AG08396 (cell line): ENCODE results near the gene KIF6.
A peak's percentile ranks its signal among the peaks of the same experiment; 100 is the strongest.
"Not testable (repeated sequence)": the region's sequence is repeated elsewhere in the genome, so short reads cannot be mapped to it uniquely, and the experiment has no call there.

Experiments
- DNase-seq: peaks from one replicate; pipeline ENCODE4 v3.0.0; 2012; ENCODE audit warnings: low spot score, mixed read lengths

Gene KIF6

GRCh38 chr6:39313526-39314272, 411.5 kb downstream of the KIF6 start:
- DNase-seq: no peak

- no peak for DNase-seq
These were observed 412.2 kb downstream of the KIF6 start for GRCh38 chr6:39312912-39313525.

DNA sequence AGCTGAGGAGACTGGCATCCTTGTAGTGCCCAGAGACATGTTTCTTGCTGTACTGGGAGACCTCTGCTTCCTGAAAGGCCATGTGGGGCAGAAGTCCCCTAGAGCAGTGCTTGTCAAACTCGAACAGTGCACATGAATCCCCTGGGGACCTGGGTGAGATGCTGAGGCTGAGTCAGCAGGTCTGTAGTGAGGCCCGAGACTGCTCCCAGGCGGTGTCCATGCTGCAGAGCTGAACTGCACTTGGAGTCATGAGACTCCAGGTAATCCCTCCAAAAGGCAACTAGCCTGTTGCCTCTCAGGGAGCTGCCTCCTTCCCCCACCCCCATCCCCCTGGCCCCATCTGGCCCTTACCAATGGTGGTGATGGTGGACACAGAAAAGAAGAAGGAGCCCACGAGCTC, 414.7 kb downstream of the KIF6 start:
- no peak for DNase-seq

DNA sequence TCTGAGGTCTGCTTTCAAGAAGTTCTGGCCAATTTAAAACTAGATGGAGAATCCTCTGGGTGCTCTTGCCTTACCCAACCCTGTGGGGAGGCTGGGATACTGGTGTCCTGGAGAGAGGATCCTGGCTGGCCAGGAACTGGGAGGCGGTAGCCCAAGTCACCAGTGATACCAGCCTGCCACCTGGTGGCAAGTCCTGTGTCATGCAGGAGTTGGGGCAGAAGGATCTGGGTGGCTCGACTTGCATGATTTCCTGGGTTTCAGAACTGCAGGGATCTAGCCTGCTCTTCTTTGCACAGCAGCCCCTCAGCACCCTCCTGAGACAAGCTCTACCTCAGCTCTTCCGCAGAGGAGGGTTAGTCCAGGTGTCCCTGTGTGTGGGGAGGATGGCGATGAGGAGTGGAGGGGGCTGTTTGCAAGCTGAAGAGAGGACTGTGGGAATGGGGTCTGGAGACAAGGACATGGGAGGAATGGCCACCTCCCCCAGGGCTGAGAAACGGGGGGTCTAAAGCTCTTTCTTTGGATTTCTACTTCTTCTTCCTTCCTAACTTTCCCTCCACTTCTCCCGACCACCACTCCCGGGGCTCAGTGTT, 415.2 kb downstream of the KIF6 start:
- DNase-seq: peak; percentile 88

- DNase-seq: no peak
These were observed 417.7 kb downstream of the KIF6 start for GRCh38 chr6:39307462-39307861.

DNA sequence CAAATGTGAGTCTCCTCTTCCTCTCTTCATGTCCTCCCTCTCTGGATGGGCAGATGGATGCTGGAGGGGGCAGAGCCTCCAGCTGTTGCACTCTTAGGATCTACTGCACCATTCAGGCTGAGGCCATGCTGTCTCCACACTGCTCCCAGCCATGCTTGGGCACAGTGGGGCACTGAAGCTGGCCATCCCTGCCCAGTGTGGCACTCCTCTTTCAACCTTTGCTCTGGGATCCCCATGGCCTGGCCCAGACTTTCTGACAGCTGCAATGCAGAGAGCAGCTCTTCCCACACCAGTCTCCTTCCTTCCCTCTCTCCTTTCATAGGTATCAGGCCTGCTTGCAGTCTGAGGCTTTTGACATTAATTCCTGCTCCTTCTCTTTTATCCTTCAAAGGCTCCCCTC, 420.3 kb downstream of the KIF6 start:
- no peak for DNase-seq

- DNase-seq: no peak
These were observed 421.6 kb downstream of the KIF6 start for GRCh38 chr6:39303425-39304153.

DNA sequence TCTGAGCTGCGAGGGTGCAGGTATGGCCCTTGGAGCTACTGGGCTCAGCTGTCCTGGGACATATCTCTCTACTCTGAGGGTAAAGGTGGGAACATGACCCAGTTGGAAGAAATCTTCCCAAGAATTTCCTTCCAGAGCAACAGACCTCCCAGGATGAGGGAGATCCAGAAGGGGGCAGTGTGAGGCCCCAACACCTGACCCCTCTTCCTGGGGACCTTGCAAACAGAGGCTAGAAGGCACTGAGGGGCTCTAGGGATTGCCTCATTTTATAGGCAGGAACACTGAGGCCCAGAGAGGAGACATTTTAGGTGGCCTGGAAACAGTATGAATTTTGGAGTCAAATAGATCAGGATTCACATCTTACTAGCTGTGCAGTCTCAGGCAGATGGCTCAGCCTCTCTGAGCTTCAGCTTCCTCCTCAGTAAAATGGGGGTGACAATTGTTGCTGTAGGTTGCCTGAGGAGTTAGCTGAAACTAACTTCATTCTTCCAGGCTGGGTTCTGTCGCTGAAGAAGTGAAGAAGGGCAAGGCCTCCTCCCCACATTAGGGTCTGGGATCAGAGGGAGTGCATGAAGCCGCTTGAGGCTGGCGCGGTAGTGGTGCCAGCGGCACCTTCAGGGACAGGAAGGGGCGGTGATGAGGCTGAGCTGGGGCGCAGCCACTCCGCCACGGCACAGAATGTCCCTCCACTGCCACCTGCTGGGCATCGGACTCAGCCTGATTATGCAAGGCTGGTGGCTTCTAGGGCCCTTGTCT, 422.4 kb downstream of the KIF6 start:
- DNase-seq: peak; percentile 89

DNA sequence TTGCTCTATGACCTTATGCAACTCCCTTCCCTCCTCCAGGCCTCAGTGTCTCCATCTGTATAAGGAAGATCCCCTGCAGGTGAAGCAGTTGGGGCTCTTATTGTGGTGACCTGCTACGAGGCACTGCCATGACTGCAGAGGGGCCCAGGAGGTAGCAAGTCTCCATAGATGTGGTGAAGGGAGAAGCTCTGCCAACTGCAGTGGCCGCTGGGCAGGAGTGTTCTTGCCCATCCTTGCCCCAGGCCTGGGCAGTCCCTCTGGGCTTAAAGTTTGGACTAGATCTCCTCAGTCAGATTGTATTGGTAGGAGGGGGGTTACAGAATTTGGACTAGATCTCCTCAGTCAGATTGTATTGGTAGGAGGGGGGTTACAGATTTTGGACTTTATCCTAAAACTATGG, 423.2 kb downstream of the KIF6 start:
- DNase-seq: no peak

DNA sequence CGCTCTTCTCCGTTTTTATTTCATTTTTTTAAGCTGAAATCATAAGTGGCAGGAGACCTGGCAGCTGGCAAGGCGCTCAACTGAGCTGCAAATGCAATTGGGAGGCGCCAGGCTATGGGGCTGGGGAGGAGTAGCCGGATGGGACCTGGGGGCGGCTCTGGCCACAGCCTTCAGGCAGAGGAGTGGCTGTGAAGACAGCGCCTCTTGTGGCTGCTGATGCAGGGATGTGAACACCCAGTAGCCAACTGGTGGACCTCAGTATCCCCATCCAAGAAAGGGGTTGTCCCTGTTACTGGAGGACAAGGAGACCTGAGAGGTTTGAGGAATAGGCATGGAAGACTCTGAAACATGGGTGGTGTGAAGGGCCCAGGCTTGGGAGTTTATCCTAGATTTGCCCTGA, 423.6 kb downstream of the KIF6 start:
- DNase-seq: no peak

DNA sequence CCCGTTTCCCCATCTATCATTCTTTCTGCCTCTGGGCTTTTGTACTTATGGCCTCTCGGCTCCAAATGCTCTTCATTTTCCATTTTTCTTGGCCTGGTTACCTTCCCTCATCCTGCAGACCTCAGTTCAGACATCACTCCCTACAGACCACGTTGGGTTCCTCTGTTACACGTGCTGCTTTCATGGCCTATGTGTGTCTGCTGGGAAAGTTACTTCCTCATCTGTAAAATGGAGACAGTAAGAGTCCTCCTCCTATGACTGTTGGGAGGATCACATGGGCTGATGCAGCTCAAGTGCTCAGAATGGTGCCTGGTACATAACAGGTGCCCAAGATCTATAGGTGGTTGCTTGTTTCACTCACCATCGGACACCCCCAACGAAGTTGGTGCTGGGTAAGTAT, 424.5 kb downstream of the KIF6 start:
- DNase-seq: no peak

GRCh38 chr6:39298061-39298460, 427.1 kb downstream of the KIF6 start:
- no peak for DNase-seq

DNA sequence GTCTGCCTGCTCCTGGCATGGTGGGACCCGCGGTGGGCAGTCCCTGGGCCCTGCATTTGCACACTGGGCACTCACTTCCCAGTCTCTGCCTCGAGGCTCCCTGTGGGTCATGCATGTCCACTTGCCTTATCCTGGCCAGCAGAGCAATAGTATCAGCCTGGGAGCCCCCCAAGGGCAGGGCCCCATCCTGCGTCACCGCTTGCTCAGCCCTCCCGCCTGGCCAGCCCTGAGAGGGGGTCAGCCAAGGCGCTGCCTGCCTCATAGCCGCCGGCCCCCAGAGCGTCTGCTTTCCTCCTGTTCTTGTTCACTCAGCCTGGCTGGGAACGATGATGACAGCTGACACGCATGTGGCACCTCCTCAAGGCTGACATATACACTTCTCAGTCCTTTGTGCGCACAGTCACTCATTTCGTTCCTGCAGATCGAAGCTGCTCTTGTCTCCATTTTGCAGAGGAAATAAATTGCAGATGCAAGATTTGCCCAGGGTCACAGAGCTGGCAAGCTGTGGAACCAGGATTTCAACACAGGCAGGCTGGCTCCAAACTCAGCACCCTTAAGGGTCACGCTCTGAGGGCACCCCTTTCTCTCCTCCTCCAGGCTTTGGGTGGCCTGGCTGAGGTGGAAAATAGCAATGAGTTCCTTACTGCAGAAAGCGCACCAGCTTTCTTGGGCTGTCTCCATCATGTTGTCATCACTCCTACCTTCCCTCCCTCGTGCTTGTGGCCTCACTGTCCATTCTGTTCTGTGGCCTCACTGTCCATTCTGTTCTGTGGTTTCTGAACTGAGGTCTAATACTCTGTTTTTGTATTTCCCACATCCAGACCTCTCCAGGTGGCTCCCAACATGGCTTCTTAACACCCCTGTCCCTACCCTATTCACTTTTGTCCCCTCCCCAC, 428.2 kb downstream of the KIF6 start:
- DNase-seq: no peak

DNA sequence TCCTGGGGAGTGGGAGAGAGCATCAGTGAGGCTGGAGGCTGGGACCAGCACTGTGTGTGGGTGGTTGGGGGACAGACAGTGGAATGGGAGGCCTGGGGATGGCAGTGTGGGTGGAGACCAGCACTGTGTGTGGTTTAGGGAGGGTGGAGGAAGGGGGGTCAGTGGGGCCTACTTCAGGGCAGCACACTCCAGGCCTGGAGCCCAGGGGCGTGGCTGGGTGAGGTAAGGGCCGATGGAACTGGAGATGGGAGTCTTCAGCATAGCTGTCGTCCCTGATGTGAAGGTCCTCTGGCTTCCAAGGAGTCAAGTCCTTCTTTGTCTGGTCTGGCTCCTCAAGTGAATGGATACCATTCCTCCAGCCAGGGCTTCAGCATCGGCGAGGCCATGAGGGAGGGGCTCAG, 429.6 kb downstream of the KIF6 start:
- DNase-seq: no peak

DNA sequence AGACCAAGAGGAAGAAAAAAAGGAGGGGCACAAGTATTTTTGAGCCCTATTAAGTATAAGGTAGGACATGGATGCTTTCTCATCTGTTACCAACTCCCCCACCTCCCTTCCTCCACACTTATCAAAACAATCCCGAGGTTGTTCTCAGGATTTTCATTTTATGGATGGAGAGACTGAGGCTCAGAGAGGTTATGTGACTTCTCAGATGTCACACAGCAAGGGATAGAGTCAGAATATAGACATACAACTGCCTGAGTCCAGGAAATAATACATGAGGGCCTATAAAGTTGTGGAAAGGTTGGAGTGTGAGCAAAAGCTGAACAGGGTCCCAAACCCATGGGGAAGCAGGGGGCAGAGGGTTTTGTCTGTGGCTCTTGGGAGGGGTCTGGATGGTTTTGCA, 430.3 kb downstream of the KIF6 start:
- no peak for DNase-seq

- DNase-seq: no peak
These were observed 431.1 kb downstream of the KIF6 start for GRCh38 chr6:39294133-39294532.

DNA sequence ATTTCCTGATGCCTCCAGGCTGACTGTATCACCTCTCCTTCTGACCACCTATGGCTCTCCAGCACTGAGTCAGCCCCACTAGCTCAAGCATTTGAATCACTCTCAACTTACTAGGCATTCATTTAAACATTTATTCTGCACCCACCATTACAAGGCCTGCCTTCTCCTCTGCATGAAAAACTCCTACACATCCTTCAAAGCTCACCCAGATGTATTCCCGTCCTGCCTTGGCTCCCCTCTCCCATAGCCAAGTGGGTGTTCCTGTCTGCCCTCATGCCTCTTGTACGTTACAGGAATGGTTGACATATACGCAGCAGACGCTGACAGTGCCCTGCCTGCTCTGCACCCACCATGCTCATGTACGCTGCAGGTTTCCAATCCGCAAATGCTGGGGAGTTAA, 432.6 kb downstream of the KIF6 start:
- no peak for DNase-seq

- no peak for DNase-seq
These were observed 435.7 kb downstream of the KIF6 start for GRCh38 chr6:39289490-39289889.

- no peak for DNase-seq
These were observed 437.6 kb downstream of the KIF6 start for GRCh38 chr6:39287601-39288000.

DNA sequence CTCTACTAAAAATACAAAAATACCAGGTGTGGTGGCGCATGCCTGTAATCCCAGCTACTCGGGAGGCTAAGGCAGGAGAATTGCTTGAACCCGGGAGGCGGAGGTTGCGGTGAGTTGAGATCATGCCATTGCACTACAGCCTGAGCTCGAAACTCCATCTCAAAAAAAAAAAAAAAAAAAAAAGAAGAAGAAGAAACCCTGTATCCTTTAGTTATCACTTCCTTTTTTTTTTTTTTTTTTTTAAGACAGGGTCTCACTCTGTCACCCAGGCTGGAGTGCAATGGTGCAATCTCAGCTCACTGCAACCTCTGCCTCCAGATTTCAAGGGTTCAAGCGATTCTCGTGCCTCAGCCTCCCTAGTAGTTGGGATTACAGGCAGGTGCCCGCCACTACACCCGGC, 438.6 kb downstream of the KIF6 start:
- DNase-seq: not testable (repeated sequence)

GRCh38 chr6:39282774-39283173, 442.4 kb downstream of the KIF6 start:
- no peak for DNase-seq
